ENCODE measurements around the gene ABCC3.

ABCC3 gene

DNA sequence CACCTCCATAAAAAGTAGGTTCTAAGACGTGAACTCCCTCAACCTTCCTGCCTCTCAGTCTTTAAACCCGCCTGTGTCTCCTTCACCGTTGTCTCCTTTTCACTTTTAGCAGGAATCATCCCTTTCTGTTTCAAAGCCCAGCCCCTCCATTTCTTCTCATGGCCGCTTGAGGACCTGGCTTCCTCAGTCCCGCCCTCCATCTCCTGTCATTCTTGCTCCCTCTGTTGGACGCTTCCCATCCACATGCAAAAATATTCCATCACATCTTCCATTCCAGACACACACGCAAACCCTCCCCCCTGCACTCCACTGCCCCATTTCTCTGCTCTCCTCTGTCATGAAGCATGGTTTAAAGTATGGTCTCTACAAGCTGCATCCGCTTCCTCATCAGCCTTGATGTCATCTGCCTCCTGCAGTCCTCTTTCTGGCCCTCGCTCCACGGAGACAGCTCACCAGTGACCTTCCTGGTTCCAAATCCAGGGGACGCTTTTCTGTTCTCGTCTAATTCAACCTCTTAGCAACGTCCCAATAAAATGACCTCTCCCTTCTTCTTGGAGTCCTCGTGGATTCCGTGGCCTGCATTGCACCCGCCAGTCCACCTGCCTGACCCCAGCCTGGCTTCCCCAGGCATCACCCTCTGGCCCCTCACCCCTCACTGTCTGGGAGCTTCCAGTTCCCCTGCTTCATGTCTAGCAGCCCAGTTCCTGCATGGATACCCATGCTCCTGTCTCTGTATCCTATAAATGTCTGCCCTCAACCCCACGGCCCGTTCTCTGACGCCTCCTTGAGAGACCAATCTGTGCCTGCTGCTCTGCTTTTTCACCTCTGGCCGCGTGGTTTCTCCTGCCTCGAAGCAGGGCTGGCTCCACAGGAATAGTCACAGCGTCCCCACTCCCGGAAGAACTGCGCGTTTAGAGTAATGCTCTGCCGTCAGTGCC is 46.9 kb downstream of the ABCC3 start:
- ChIA-PET CTCF (interaction anchor here (1.4 to 1.6 kb wide), 2 partner anchors 14 to 135 kb away, joined by 3 read pairs; partner anchors contain the start of gene SPATA20), POLR2A (no interaction called here)
- no peak for DNase-seq (ENCODE audit: extremely low spot score)
- TF ChIP-seq, protein P1, sequence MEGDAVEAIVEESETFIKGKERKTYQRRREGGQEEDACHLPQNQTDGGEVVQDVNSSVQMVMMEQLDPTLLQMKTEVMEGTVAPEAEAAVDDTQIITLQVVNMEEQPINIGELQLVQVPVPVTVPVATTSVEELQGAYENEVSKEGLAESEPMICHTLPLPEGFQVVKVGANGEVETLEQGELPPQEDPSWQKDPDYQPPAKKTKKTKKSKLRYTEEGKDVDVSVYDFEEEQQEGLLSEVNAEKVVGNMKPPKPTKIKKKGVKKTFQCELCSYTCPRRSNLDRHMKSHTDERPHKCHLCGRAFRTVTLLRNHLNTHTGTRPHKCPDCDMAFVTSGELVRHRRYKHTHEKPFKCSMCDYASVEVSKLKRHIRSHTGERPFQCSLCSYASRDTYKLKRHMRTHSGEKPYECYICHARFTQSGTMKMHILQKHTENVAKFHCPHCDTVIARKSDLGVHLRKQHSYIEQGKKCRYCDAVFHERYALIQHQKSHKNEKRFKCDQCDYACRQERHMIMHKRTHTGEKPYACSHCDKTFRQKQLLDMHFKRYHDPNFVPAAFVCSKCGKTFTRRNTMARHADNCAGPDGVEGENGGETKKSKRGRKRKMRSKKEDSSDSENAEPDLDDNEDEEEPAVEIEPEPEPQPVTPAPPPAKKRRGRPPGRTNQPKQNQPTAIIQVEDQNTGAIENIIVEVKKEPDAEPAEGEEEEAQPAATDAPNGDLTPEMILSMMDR (IDR thresholded peaks at IDR 0.05; ENCODE audit: control extremely low read depth, extremely low read depth, low read depth, missing control alignments), result no peak

DNA sequence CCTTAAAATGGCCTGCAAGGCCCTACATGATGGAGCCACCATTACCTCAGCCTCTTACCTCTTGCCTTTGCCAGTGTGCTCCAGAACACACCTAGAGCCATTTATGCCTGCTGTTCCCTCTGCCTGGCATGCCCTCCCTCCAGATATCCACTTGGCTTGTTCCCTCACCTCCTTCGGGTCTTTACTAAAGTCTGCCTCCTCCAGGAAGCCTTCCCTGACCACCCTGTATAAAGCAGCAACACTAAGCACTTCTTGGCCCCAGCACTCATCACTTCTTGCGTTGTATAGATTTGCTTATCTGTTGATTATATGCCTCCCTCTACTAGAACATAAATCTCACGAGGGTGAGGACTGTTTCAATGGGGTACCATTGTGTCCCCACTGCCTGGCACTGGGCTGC is 47.8 kb downstream of the ABCC3 start:
- no peak for DNase-seq (ENCODE audit: extremely low spot score)
- TF ChIP-seq, protein P1 (IDR thresholded peaks at IDR 0.05; ENCODE audit: control extremely low read depth, extremely low read depth, low read depth, missing control alignments), result no peak
- ChIA-PET CTCF (no interaction called here), POLR2A (no interaction called here)

DNA sequence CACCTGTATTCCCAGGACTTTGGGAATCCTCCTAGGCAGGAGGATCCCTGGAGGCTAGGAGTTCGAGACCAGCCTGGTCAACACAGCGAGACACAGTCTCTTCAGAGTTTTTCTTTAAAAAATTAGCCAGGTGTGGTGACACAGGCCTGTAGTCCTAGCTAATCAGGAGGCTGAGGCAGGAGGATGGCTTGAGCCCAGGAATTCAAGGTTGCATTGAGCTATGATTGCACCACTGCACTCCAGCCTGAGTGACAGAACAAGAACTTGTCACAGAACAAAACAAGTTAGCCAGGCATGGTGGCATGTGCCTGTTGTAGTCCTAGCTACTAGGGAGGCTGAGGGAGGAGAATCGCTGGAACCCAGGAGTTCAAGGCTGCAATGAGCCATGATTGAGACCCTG is 48.3 kb downstream of the ABCC3 start:
- DNase-seq (ENCODE audit: extremely low spot score), result no peak
- ChIA-PET CTCF (no interaction called here), POLR2A (no interaction called here)
- TF ChIP-seq, protein P1 (IDR thresholded peaks at IDR 0.05; ENCODE audit: control extremely low read depth, extremely low read depth, low read depth, missing control alignments), result no peak

DNA sequence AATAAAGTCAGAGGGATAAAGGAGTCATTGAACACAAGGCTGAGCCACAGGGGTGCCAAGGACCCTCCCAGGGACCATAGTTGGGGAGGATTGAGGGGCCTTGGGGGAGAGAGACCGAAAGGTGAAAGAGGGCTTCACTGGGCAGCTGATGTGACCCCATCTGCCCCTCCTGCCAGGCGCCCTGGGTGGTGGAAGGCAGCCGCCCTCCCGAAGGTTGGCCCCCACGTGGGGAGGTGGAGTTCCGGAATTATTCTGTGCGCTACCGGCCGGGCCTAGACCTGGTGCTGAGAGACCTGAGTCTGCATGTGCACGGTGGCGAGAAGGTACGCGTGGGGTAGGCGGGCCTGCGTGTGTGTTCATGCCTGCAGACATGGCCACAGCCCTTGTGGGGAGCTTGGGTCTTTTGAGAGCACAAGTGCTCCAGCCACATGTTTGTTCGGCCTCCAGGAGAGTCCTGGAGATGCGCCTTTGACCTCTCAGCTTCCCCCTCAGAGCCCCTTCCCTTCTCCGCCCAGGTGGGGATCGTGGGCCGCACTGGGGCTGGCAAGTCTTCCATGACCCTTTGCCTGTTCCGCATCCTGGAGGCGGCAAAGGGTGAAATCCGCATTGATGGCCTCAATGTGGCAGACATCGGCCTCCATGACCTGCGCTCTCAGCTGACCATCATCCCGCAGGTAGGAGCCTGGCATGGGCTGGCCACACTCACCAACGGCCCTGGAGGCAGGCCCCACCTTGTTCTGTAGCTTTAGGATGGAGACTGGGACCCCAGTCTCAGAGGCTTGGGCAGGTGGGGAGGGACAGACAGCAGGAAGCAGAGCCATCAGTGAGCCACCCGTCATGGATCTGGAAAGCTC is 49.0 kb downstream of the ABCC3 start:
- no peak for DNase-seq (ENCODE audit: extremely low spot score)
- POLR2A ChIA-PET, result no interaction called here
- CTCF ChIA-PET, result interaction anchor here (1.9 kb wide), 1 partner anchor 11 kb away, joined by 5 read pairs; no protein-coding TSS in a partner anchor
- TF ChIP-seq, protein P1 (IDR thresholded peaks at IDR 0.05; ENCODE audit: control extremely low read depth, extremely low read depth, low read depth, missing control alignments), result no peak

DNA sequence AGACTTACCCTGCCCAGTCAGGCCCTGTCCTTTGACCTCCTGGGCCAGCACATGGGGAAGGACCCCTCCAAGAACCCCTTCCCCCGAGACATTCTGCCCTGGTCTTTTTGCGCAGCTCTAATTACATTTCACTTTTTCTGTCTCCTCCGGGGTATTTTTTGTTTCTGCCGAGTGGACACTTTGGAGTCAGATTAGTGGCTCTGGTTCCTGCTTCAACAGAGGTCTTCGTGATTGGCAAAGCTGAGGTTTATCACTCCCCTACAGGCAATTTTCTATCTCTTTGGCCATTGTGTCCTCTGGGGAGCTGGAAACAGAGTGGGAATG is 49.6 kb downstream of the ABCC3 start:
- TF ChIP-seq, protein P1 (IDR thresholded peaks at IDR 0.05; ENCODE audit: control extremely low read depth, extremely low read depth, low read depth, missing control alignments), result no peak
- no peak for DNase-seq (ENCODE audit: extremely low spot score)
- CTCF ChIA-PET, result interaction anchor here (1.9 kb wide), 1 partner anchor 10 kb away, joined by 5 read pairs; no protein-coding TSS in a partner anchor
- POLR2A ChIA-PET, result no interaction called here

DNA sequence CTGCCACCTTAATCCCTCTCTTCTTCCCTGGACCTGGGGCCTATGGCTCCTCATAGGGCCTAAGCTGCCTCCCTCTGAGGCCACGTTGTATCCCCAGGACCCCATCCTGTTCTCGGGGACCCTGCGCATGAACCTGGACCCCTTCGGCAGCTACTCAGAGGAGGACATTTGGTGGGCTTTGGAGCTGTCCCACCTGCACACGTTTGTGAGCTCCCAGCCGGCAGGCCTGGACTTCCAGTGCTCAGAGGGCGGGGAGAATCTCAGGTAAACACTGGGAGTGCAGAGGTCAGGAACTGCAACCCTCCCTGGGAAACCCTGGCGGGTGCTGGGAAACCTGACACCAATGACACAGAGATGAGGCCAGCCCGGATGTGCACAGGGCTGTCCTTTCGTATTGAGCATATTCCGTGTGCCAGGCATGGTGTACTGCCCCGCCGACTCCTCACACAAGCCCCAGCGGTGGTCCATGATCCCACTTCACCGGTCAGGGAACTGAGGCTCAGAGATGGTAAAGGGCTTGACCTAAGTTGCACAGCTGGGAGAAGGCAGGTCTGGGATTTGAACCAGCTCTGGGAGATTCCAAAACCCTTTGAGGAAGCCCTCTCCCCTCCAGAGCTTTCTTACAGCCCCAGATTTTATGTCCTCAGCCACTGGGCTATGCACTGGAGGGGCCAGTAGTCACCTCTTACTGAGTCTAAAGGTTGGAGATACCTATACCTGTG is 50.1 kb downstream of the ABCC3 start:
- DNase-seq (ENCODE audit: extremely low spot score), result no peak
- TF ChIP-seq, protein P1 (IDR thresholded peaks at IDR 0.05; ENCODE audit: control extremely low read depth, extremely low read depth, low read depth, missing control alignments), result no peak
- POLR2A ChIA-PET, result no interaction called here
- CTCF ChIA-PET, result interaction anchor here (1.3 to 1.9 kb wide), 3 partner anchors 10 to 135 kb away, joined by 3 to 5 read pairs (median 3); no protein-coding TSS in a partner anchor

All from GM10248 (cell line).